ENCODE results near the gene MIF. TPM values are rescaled to one million over a fixed set of nuclear protein-coding genes. Genes with fewer than 3 reads are reported as not detected.

The MIF gene
- total RNA-seq (674 and 730 TPM in 2 replicates), polyA plus RNA-seq (529 and 898 TPM in 2 replicates), polyA minus RNA-seq (58.5 and 99.3 TPM in 2 replicates), Bru-seq, nascent RNA (percentile 83 among the genes with signal in this experiment), BruChase-seq, experiment 1, labeled RNA remaining after a 6-hour chase (percentile 91 among the genes with signal in this experiment), BruChase-seq, experiment 2, labeled RNA remaining after a 2-hour chase (percentile 82 among the genes with signal in this experiment)
- 261 and 376 TPM in 2 replicates for polyA plus RNA-seq (2011; cell fraction: cytosol; rRNA removed)
- 76.7 and 91.0 TPM in 2 replicates for polyA plus RNA-seq (2011; cell fraction: nucleus; rRNA removed)
- 338 and 495 TPM in 2 replicates for polyA plus RNA-seq (2012)
- polyA minus RNA-seq (2011; cell fraction: cytosol; rRNA and poly(A)+ RNA removed), result 499 TPM
- 14.8 and 27.6 TPM in 2 replicates for polyA minus RNA-seq (2011; cell fraction: nucleus; rRNA and poly(A)+ RNA removed)
- long read RNA-seq, transcript MIF-203 (2 exons, 435 nt), result minor isoform, 34 of 3,098 reads
- long read RNA-seq, transcript MIF-201 (3 exons, 939 nt), result major isoform, 2,982 of 3,098 reads
- long read RNA-seq, transcript MIF-202 (2 exons, 589 nt), result minor isoform, 62 of 3,098 reads
- long read RNA-seq, partial matches to known transcripts, result 0 of 3,098 reads
- long read RNA-seq, other reads (novel, unspliced or antisense), result 20 of 3,098 reads

GRCh38 chr22:23893945-23894709 is at the start of gene MIF:
Gene MIF, plus strand, starts transcription at chr22:23894383. Its CDS starts 92 bp downstream, at chr22:23894475.
- dilution Hi-C loops (cut with MboI; ENCODE audit: extremely low pct_ligation_motif_present, low sequenced_read_pairs), result no loop called here
- peaks cover 0 to 14% of the 10 kb centered on the region in 2 experiments for H3K36me3 ChIP-seq (ENCODE audit: control insufficient read depth in 2 of 2, extremely low read depth in 1 of 2, insufficient read depth in 2 of 2, low read length in 2 of 2)
- H3K4me1 ChIP-seq (ENCODE audit: control insufficient read depth, extremely low read depth, insufficient read depth, low read length), result peaks cover 13% of the 10 kb centered on the region
- no peaks in the 10 kb centered on the region for H3K27me3 ChIP-seq (ENCODE audit: control insufficient read depth in 2 of 2, insufficient read depth in 2 of 2, low read length in 2 of 2)
- H4K20me1 ChIP-seq (replicated peaks; ENCODE audit: control insufficient read depth, extremely low read depth, insufficient read depth, low read length), result no peaks in the 10 kb centered on the region
- POLR2A ChIA-PET, result interaction anchor here (0.7 to 1.4 kb wide), 3 partner anchors 16 to 36 kb away, joined by 4 to 10 read pairs (median 5); partner anchors contain the start of gene SLC2A11
- CTCF ChIA-PET, result interaction anchor here (0.6 to 2.1 kb wide), 25 partner anchors 9 to 281 kb away, joined by 3 to 39 read pairs (median 5); partner anchors contain the start of gene SLC2A11
- H3K9ac ChIP-seq (replicated peaks; ENCODE audit: extremely low read depth, insufficient read depth, low read length), result peak within 1 kb of the TSS; percentile 74
- H3K9me1 ChIP-seq (replicated peaks; ENCODE audit: control insufficient read depth, extremely low read depth, insufficient read depth, low read length), result no peaks in the 10 kb centered on the region
- no TSS peak for BruUV-seq (replicated peaks)
- H3K9me3 ChIP-seq (replicated peaks; ENCODE audit: control insufficient read depth, insufficient read depth, low read length), result no peaks in the 10 kb centered on the region
- peaks cover 20% of the 10 kb centered on the region for H3K79me2 ChIP-seq (ENCODE audit: control insufficient read depth, insufficient read depth, low read length)
- H3K4me2 ChIP-seq (ENCODE audit: insufficient read depth, low read length), result peak within 1 kb of the TSS; percentile 66
- intact Hi-C loops (cut with micrococcal nuclease), result loop anchor here (1.0 kb wide), 2 partner anchors 20 to 32 kb away; no protein-coding TSS in a partner anchor
- H2AFZ ChIP-seq (ENCODE audit: low read depth, low read length), result peak within 1 kb of the TSS; percentile 87
- FAIRE-seq (peak; percentile 90), DNase-seq (ENCODE audit: low read depth, low spot score) (peak; percentile 96)
- peak within 1 kb of the TSS; percentile 69 to 91 (median 77) for H3K4me3 ChIP-seq (replicated peaks in 1 of 3; ENCODE audit: insufficient read depth in 1 of 3, low read depth in 1 of 3, low read length in 3 of 3)
- TF ChIP-seq EZH2 (IDR thresholded peaks at IDR 0.05; ENCODE audit: borderline replicate concordance, low read depth, low read length, severe bottlenecking) (no peak), POLR2A (IDR thresholded peaks at IDR 0.05; ENCODE audit: low read depth, low read length) (peak; percentile 93), CTCF (IDR thresholded peaks at IDR 0.05; ENCODE audit: extremely low read depth in 1 of 2, insufficient read depth in 1 of 2, low read depth in 1 of 2, low read length in 2 of 2) (peak; percentile 89), FOS (IDR thresholded peaks at IDR 0.05; ENCODE audit: borderline replicate concordance, insufficient read depth, low read length) (no peak), POLR2AphosphoS5 (IDR thresholded peaks at IDR 0.05; ENCODE audit: insufficient read depth, low read depth, low read length) (peak; percentile 91)
- H3K27ac ChIP-seq (ENCODE audit: insufficient read depth, low read depth, low read length), result peak within 1 kb of the TSS; percentile 45
